Ascending aorta (tissue), 2 donors: ENCODE results near the gene N4BP2L1. TPM values are rescaled to one million over a fixed set of nuclear protein-coding genes. Genes with fewer than 3 reads are reported as not detected.

Source experiments
- DNase-seq, 2 donors: peaks; one replicate each; pipeline ENCODE4 v3.0.0-alpha.2; 2019; ENCODE audit warnings: low spot score in 2 of 2
- H3K27ac ChIP-seq, 2 donors: fragments of 200-600 bp; sonication (generic); one replicate each; pipeline ENCODE4 v1.5.1; 2016 to 2017; ENCODE audit warnings: mild to moderate bottlenecking in 1 of 2
- H3K27me3 ChIP-seq: fragments of 200-600 bp; sonication (generic); one replicate; pipeline ENCODE4 v1.5.1; 2017
- H3K36me3 ChIP-seq, 2 donors: fragments of 200-600 bp; sonication (generic); one replicate each; pipeline ENCODE4 v1.5.1; 2016
- H3K4me1 ChIP-seq, 2 donors: fragments of 200-600 bp; sonication (generic); one replicate each; pipeline ENCODE4 v1.5.1; 2016 to 2017; ENCODE audit warnings: mild to moderate bottlenecking in 1 of 2
- H3K4me3 ChIP-seq, 2 donors: fragments of 200-600 bp; sonication (generic); one replicate each; pipeline ENCODE4 v1.5.1; 2016 to 2017; ENCODE audit warnings: mild to moderate bottlenecking in 1 of 2
- H3K9me3 ChIP-seq, 2 donors: fragments of 200-600 bp; sonication (generic); one replicate each; pipeline ENCODE4 v1.5.1; 2016
- intact Hi-C: fragments of 100-400 bp; cut with DNase I; formaldehyde crosslinking; loops from one replicate; pipeline ENCODE4 v1.15.1; 2023
- total RNA-seq: library from RNA; depleted of rRNA; stranded (reverse); fragments of >200 nt; gene quantifications from one replicate; pipeline ENCODE4 v1.1.0, GENCODE V29; 2016
- TF ChIP-seq, protein P1 (sequence below), 3 experiments: fragments of 200-600 bp in 2 of 3; fragments of 450-650 bp in 1 of 3; sonication (generic) in 2 of 3; IDR thresholded peaks; one replicate each; pipeline ENCODE4 v1.5.1; 2016 to 2019; ENCODE audit warnings: antibody characterized with exemption in 3 of 3, mild to moderate bottlenecking in 1 of 3, moderate library complexity in 1 of 3

N4BP2L1 gene
- total RNA-seq, 1 donor from 2014 or later = 27.2 TPM

DNA sequence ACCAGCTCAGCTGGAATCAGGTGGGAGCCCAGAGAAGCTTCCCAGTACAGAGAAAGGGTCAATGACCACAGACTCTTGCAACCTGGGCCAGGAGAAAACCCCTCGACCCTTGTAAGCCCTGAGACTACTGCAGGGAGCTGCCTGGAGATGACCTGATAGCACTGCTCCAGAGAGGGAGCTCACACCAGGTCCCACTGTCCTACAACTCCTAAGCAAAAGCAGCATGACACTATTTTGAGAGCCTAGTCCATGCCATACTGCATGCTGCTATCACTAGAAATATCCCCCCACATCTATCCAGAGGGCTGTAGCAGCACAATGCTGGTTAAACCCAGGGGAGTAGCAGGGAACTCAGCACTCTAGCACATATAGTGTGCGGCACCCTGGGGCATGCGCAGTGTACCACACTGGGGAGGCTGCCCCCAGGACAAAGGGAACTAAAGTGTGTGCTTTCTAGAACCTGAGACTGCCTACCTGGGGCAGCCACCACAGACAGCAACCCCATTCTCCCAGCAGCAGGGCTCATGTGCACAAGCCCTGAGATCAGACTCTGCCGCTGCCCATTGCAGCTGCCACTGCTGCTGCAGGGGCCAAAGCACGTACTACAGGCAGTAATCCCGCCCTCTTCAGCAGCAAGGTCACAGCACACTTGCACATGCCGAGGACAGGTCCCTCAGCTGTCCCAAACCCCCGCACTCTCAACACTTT lies 27.1 kb upstream of the N4BP2L1 start:
- no peak overlapping the region for H3K27ac ChIP-seq
- no peaks in the 10 kb centered on the region for H3K27me3 ChIP-seq
- H3K4me1 ChIP-seq = no peaks in the 10 kb centered on the region
- no peak overlapping the region for H3K4me3 ChIP-seq
- H3K9me3 ChIP-seq = peaks cover 12 to 42% of the 10 kb centered on the region in 2 donors
- TF ChIP-seq, protein P1, sequence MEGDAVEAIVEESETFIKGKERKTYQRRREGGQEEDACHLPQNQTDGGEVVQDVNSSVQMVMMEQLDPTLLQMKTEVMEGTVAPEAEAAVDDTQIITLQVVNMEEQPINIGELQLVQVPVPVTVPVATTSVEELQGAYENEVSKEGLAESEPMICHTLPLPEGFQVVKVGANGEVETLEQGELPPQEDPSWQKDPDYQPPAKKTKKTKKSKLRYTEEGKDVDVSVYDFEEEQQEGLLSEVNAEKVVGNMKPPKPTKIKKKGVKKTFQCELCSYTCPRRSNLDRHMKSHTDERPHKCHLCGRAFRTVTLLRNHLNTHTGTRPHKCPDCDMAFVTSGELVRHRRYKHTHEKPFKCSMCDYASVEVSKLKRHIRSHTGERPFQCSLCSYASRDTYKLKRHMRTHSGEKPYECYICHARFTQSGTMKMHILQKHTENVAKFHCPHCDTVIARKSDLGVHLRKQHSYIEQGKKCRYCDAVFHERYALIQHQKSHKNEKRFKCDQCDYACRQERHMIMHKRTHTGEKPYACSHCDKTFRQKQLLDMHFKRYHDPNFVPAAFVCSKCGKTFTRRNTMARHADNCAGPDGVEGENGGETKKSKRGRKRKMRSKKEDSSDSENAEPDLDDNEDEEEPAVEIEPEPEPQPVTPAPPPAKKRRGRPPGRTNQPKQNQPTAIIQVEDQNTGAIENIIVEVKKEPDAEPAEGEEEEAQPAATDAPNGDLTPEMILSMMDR (IDR thresholded peaks at IDR 0.05) = no peak
- intact Hi-C loops = no loop called here
- H3K36me3 ChIP-seq = peaks cover 0 to 9% of the 10 kb centered on the region in 2 donors
- DNase-seq = no peak

DNA sequence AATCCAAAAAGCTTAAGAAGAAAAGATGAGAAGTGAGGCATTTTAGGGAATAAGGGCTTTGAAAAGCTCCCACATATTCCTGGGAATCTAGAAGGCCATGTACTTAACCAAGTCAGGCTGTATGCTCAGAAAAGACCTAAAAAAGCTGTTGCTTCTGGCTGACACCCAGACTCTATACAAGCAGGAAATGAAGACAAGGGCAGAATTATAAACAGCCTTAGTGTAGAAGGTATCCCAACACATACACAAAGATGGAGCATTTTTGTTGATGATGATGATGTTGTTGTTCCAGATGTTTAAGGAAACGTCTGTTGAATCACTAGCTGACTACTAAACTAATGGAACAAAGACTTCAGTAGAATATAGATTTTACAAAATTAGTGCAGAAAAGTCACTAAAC lies 26.1 kb upstream of the N4BP2L1 start:
- Histone ChIP-seq H3K36me3 (peaks cover 0 to 9% of the 10 kb centered on the region in 2 donors), H3K27ac (no peak overlapping the region), H3K9me3 (peaks cover 12 to 32% of the 10 kb centered on the region in 2 donors), H3K4me1 (no peaks in the 10 kb centered on the region), H3K4me3 (no peak overlapping the region), H3K27me3 (no peaks in the 10 kb centered on the region)
- TF ChIP-seq, protein P1 (IDR thresholded peaks at IDR 0.05) = no peak
- intact Hi-C loops = no loop called here
- no peak for DNase-seq

DNA sequence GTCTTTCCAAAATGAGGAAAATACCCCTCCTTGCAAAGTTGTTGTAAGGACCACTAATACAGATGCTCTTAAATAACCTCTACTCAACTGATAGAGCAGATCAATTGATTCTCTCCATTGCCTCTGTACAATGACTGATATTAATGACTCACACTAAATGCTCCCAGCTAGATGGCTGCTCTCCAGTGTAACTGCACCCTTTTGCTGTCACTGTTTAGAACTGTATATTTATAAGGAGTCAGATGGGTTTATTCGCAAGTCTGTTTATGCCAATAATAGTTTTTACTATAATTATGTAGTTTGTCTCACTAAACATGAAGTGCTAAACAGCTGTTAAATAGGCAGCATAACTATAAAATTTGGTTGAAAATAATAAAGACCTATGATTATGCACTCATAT lies 21.0 kb upstream of the N4BP2L1 start:
- DNase-seq = no peak
- intact Hi-C loops = no loop called here
- Histone ChIP-seq H3K9me3 (peaks cover 5 to 10% of the 10 kb centered on the region in 2 donors), H3K4me1 (no peaks in the 10 kb centered on the region), H3K27ac (no peak overlapping the region), H3K4me3 (no peak overlapping the region), H3K27me3 (no peaks in the 10 kb centered on the region), H3K36me3 (no peaks in the 10 kb centered on the region)
- TF ChIP-seq, protein P1 (IDR thresholded peaks at IDR 0.05) = no peak

DNA sequence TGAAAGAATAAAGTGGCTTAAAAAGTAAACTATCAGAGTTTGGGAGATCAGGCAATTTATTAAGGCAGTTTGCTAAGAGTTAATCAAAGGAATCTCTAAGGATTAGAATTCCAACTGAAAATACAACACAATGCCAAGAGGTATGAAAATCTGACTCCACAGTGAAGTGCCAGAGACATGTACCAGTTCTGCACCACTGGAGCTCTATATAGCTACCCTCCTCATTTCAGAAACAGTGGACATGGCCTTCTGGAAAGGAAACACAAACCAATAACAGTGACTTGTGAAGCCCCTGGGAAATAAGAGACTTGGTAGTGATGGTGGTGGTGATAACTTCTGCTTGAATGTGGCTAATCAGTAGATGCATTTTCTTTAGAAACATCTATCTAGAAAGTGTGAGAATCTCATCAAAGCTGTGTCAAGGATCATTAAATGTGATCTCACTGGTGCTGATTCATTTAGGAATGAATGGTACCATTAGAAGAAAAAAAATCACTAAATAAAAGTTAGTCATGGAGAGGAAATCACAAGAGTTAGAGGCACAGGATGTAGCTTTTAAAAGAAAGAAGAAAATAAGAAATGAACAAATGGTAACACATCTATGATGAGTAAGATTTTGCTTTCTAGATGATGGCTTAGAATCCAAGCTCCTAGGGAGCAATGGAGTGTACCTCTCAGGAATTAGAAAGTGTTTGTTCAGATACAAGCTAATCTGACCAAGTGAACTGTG lies 20.1 kb upstream of the N4BP2L1 start:
- H3K27ac ChIP-seq = no peak overlapping the region
- TF ChIP-seq, protein P1 (IDR thresholded peaks at IDR 0.05) = no peak
- H3K4me3 ChIP-seq = no peak overlapping the region
- no peaks in the 10 kb centered on the region for H3K4me1 ChIP-seq
- no peaks in the 10 kb centered on the region for H3K27me3 ChIP-seq
- intact Hi-C loops = no loop called here
- peaks cover 5 to 10% of the 10 kb centered on the region in 2 donors for H3K9me3 ChIP-seq
- DNase-seq = no peak
- H3K36me3 ChIP-seq = no peaks in the 10 kb centered on the region

DNA sequence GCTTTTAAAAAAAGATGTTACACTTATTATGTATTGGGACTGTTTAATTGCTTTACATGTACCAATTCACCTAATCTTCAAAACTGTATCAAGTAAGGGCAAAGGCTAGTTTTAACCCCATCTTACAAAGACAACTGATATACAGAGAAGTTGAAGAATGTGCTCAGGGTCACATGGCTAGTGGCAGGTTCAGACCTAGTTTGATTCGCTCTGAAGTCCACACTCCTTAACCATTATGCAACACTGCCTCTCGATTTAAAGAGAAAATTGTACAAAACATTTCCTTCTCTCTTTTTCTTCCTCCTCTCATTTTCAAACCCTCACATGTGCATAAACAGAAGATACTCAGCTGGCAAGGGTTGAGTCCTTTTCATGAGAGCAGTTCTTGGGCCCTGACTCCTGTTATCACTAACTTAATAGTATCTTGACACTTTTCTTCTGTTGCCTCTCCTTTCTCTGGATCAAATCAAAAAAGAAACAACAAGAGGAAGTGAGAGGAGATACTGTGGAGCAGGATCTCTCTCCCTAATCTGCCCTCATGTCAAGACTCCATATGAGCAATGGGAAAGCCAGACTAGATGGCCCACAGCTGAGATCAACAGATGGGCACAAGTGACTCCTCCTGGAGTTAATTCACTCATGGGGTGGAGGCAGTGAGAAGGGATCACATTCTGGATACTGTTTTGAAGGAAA lies 19.0 kb upstream of the N4BP2L1 start:
- intact Hi-C loops = no loop called here
- no peaks in the 10 kb centered on the region for H3K4me1 ChIP-seq
- H3K9me3 ChIP-seq = peaks cover 5 to 6% of the 10 kb centered on the region in 2 donors
- no peak overlapping the region for H3K27ac ChIP-seq
- no peak for DNase-seq
- no peaks in the 10 kb centered on the region for H3K36me3 ChIP-seq
- no peak overlapping the region for H3K4me3 ChIP-seq
- H3K27me3 ChIP-seq = no peaks in the 10 kb centered on the region
- TF ChIP-seq, protein P1 (IDR thresholded peaks at IDR 0.05) = no peak
